A673 (cell line): ENCODE results near the gene IL1RAPL1. TPM values are rescaled to one million over a fixed set of nuclear protein-coding genes. Genes with fewer than 3 reads are reported as not detected.

Source experiments
- BruUV-seq: library from RNA; stranded (reverse); fragments of 400-500 nt; replicated peaks from 2 replicates; lab custom pipeline; 2021; lab: Mats Ljungman, UMichigan
- CTCF ChIA-PET: fragments of 300-600 bp; sonication (Branson Sonifier 250); formaldehyde crosslinking; loops from one replicate; lab custom pipeline; 2022; ENCODE audit warnings: antibody characterized with exemption; lab: Charles Lee
- POLR2A ChIA-PET: fragments of 300-600 bp; sonication (Branson Sonifier 250); formaldehyde crosslinking; loops from one replicate; lab custom pipeline; 2022; ENCODE audit warnings: antibody characterized with exemption; ENCODE audit not compliant: low non-redundant PET; lab: Charles Lee
- DNase-seq: peaks from one replicate; pipeline ENCODE4 v3.0.0-alpha.2; 2015; ENCODE audit warnings: low spot score
- H3K27ac ChIP-seq: fragments of 200-600 bp; sonication (generic); 2 replicates; pipeline ENCODE4 v1.5.1; 2016; ENCODE audit warnings: mixed run types, low read depth, mild to moderate bottlenecking, mixed read lengths, antibody characterized with exemption, low read length; ENCODE audit not compliant: poor library complexity, severe bottlenecking
- H3K27me3 ChIP-seq: fragments of 200-600 bp; sonication (generic); replicated peaks from 2 replicates; pipeline ENCODE4 v1.6.1; 2017; ENCODE audit warnings: mixed run types, low read depth, mild to moderate bottlenecking, mixed read lengths, antibody characterized with exemption, low read length; ENCODE audit not compliant: insufficient read depth, poor library complexity
- H3K36me3 ChIP-seq: fragments of 200-600 bp; sonication (generic); 2 replicates; pipeline ENCODE4 v1.6.1; 2016; ENCODE audit warnings: mixed run types, mild to moderate bottlenecking, mixed read lengths, antibody characterized with exemption, low read length; ENCODE audit not compliant: insufficient read depth, poor library complexity, severe bottlenecking
- H3K4me1 ChIP-seq: fragments of 200-600 bp; sonication (generic); 2 replicates; pipeline ENCODE4 v1.6.1; 2017; ENCODE audit warnings: mixed run types, mild to moderate bottlenecking, mixed read lengths, antibody characterized with exemption, low read length; ENCODE audit not compliant: insufficient read depth, poor library complexity, severe bottlenecking
- H3K4me3 ChIP-seq: fragments of 200-600 bp; sonication (generic); 2 replicates; pipeline ENCODE4 v1.5.1; 2016; ENCODE audit warnings: low read depth, mixed run types, mild to moderate bottlenecking, mixed read lengths, low read length; ENCODE audit not compliant: poor library complexity, severe bottlenecking
- H3K9me3 ChIP-seq: fragments of 200-600 bp; sonication (generic); 2 replicates; pipeline ENCODE4 v1.6.1; 2016; ENCODE audit warnings: mixed run types, low read depth, mild to moderate bottlenecking, mixed read lengths, antibody characterized with exemption, low read length; ENCODE audit not compliant: poor library complexity, severe bottlenecking
- CTCF ChIP-seq: fragments of 300-800, 200-600 bp; sonication (generic); conservative IDR thresholded peaks from 2 replicates; pipeline ENCODE4 v1.5.1; 2017; ENCODE audit warnings: low read depth, mild to moderate bottlenecking, antibody characterized with exemption, low read length, moderate library complexity, mixed read lengths
- EZH2 ChIP-seq: fragments of 200-600 bp; sonication (generic); IDR thresholded peaks from 2 replicates; pipeline ENCODE4 v1.6.1; 2017; ENCODE audit warnings: borderline replicate concordance, low read depth, mild to moderate bottlenecking, mixed read lengths, antibody characterized with exemption, low read length; ENCODE audit not compliant: poor library complexity, severe bottlenecking
- intact Hi-C: fragments of 100-400 bp; cut with micrococcal nuclease; formaldehyde crosslinking; loops from one replicate; pipeline ENCODE4 v1.10.0; 2022; ENCODE audit not compliant: unreplicated experiment
- total RNA-seq: library from RNA; stranded (reverse); gene quantifications from 2 replicates; pipeline ENCODE4 v1.2.3, GENCODE V29; 2021

IL1RAPL1 gene
- total RNA-seq, 1 experiment from 2014 or later, result 0.21 TPM

- Histone ChIP-seq H3K27ac (no peak overlapping the region), H3K4me3 (no peak overlapping the region), H3K9me3 (no peaks in the 10 kb centered on the region), H3K27me3 (no peaks in the 10 kb centered on the region), H3K36me3 (no peaks in the 10 kb centered on the region), H3K4me1 (no peaks in the 10 kb centered on the region)
- CTCF ChIA-PET, result no interaction called here
- intact Hi-C loops, result no loop called here
- TF ChIP-seq CTCF (no peak), EZH2 (no peak)
- POLR2A ChIA-PET, result no interaction called here
- DNase-seq, result no peak
- BruUV-seq, result no TSS peak
Measured at GRCh38 chrX:29432534-29432933, 845.3 kb downstream of the IL1RAPL1 start.

- Histone ChIP-seq H3K4me3 (no peak overlapping the region), H3K36me3 (no peaks in the 10 kb centered on the region), H3K4me1 (no peaks in the 10 kb centered on the region), H3K27me3 (no peaks in the 10 kb centered on the region), H3K9me3 (no peaks in the 10 kb centered on the region), H3K27ac (no peak overlapping the region)
- ChIA-PET CTCF (no interaction called here), POLR2A (no interaction called here)
- DNase-seq, result no peak
- TF ChIP-seq CTCF (no peak), EZH2 (no peak)
- intact Hi-C loops, result no loop called here
- no TSS peak for BruUV-seq
Measured at GRCh38 chrX:29434939-29435338, 847.7 kb downstream of the IL1RAPL1 start.

- no peaks in the 10 kb centered on the region for H3K9me3 ChIP-seq
- H3K27ac ChIP-seq, result no peak overlapping the region
- no peaks in the 10 kb centered on the region for H3K4me1 ChIP-seq
- TF ChIP-seq CTCF (no peak), EZH2 (no peak)
- no peak overlapping the region for H3K4me3 ChIP-seq
- no peaks in the 10 kb centered on the region for H3K27me3 ChIP-seq
- no TSS peak for BruUV-seq
- ChIA-PET POLR2A (no interaction called here), CTCF (no interaction called here)
- H3K36me3 ChIP-seq, result no peaks in the 10 kb centered on the region
- intact Hi-C loops, result no loop called here
- DNase-seq, result no peak
Measured at GRCh38 chrX:29435396-29435795, 848.1 kb downstream of the IL1RAPL1 start.
